Loucy (cell line): Measurements from ENCODE around the gene EIF4ENIF1.

ENCODE experiments used
- H2AFZ ChIP-seq: fragments of 200-600 bp; sonication (generic); 2 replicates; pipeline ENCODE4 v1.6.0; 2016; ENCODE audit warnings: antibody characterized with exemption, mild to moderate bottlenecking, low read length, moderate library complexity
- H3F3A ChIP-seq: fragments of 200-600 bp; 2 replicates; pipeline ENCODE4 v1.6.0; 2016; ENCODE audit warnings: antibody characterized with exemption, low read depth, mild to moderate bottlenecking
- H3K27me3 ChIP-seq: fragments of 200-600 bp; sonication (generic); 2 replicates; pipeline ENCODE4 v1.6.1; 2014; ENCODE audit warnings: low read length, mild to moderate bottlenecking; ENCODE audit not compliant: insufficient read depth, poor library complexity, severe bottlenecking
- H3K36me3 ChIP-seq: fragments of 200-600 bp; sonication (generic); 2 replicates; pipeline ENCODE4 v1.6.1; 2016; ENCODE audit warnings: low read length; ENCODE audit not compliant: insufficient read depth
- H3K4me1 ChIP-seq: fragments of 200-600 bp; sonication (generic); 2 replicates; pipeline ENCODE4 v1.5.1; 2014; ENCODE audit warnings: low read length, mild to moderate bottlenecking; ENCODE audit not compliant: insufficient read depth, poor library complexity, severe bottlenecking
- H3K4me2 ChIP-seq: fragments of 200-600 bp; sonication (generic); 2 replicates; pipeline ENCODE4 v1.6.0; 2014; ENCODE audit warnings: antibody characterized with exemption, low read length, low read depth, mild to moderate bottlenecking; ENCODE audit not compliant: poor library complexity, severe bottlenecking
- H3K4me3 ChIP-seq: fragments of 200-600 bp; sonication (generic); 2 replicates; pipeline ENCODE4 v1.5.1; 2014; ENCODE audit warnings: low read length, mild to moderate bottlenecking, mixed read lengths; ENCODE audit not compliant: poor library complexity, severe bottlenecking
- H3K79me2 ChIP-seq: fragments of 200-600 bp; sonication (generic); 2 replicates; pipeline ENCODE4 v1.6.1; 2014; ENCODE audit warnings: low read length; ENCODE audit not compliant: insufficient read depth
- H3K9ac ChIP-seq: fragments of 200-600 bp; sonication (generic); 2 replicates; pipeline ENCODE4 v1.6.0; 2014; ENCODE audit warnings: mild to moderate bottlenecking, low read depth, low read length, moderate library complexity; ENCODE audit not compliant: poor library complexity, severe bottlenecking
- H3K9me2 ChIP-seq: fragments of 200-600 bp; sonication (generic); replicated peaks from 2 replicates; pipeline ENCODE4 v1.6.1; 2016; ENCODE audit warnings: low read depth, low read length, mixed read lengths
- H3K9me3 ChIP-seq: fragments of 200-600 bp; sonication (generic); 2 replicates; pipeline ENCODE4 v1.6.1; 2014; ENCODE audit warnings: mild to moderate bottlenecking, antibody characterized with exemption, low read length, low read depth; ENCODE audit not compliant: insufficient read depth
- H4K20me1 ChIP-seq: fragments of 200-600 bp; sonication (generic); 2 replicates; pipeline ENCODE4 v1.6.0; 2014; ENCODE audit warnings: antibody characterized with exemption, low read length, mild to moderate bottlenecking; ENCODE audit not compliant: insufficient read depth, poor library complexity, severe bottlenecking
- CTCF ChIP-seq: fragments of 200-600 bp; sonication (generic); conservative IDR thresholded peaks from 2 replicates; pipeline ENCODE4 v1.5.1; 2014; ENCODE audit warnings: mild to moderate bottlenecking, antibody characterized with exemption, low read length
- EZH2phosphoT487 ChIP-seq: fragments of 200-600 bp; IDR thresholded peaks from 2 replicates; pipeline ENCODE4 v1.6.1; 2018; ENCODE audit warnings: antibody characterized with exemption, mild to moderate bottlenecking, moderate library complexity, borderline replicate concordance

EIF4ENIF1 gene

GRCh38 chr22:31400023-31400397 is 89.6 kb downstream of the EIF4ENIF1 start:
- Histone ChIP-seq H3K9ac (peak overlapping the region; percentile 99), H3K9me2 (no peaks in the 10 kb centered on the region), H3K79me2 (peaks cover 55% of the 10 kb centered on the region), H2AFZ (peak overlapping the region; percentile 85), H3K27me3 (no peaks in the 10 kb centered on the region), H4K20me1 (peaks cover 20% of the 10 kb centered on the region), H3K4me2 (peak overlapping the region; percentile 93), H3K9me3 (no peaks in the 10 kb centered on the region), H3K36me3 (peaks cover 13% of the 10 kb centered on the region; the same call in 1 of the 2 replicates), H3F3A (no peaks in the 10 kb centered on the region), H3K4me1 (peaks cover 19% of the 10 kb centered on the region), H3K4me3 (peak overlapping the region; percentile 98)
- TF ChIP-seq EZH2phosphoT487 (no peak), CTCF (no peak)

- TF ChIP-seq EZH2phosphoT487, result no peak
- no peak for TF ChIP-seq CTCF
- Histone ChIP-seq H3K4me1 (peaks cover 19% of the 10 kb centered on the region), H3K79me2 (peaks cover 49% of the 10 kb centered on the region), H3K9me2 (no peaks in the 10 kb centered on the region), H3K4me3 (peak within 1 kb of the TSS; percentile 98), H3K36me3 (peaks cover 8% of the 10 kb centered on the region; the same call in 1 of the 2 replicates), H2AFZ (peak within 1 kb of the TSS; percentile 94), H3K9me3 (no peaks in the 10 kb centered on the region), H3K27me3 (no peaks in the 10 kb centered on the region), H3F3A (no peaks in the 10 kb centered on the region), H3K4me2 (peak within 1 kb of the TSS; percentile 93), H3K9ac (peak within 1 kb of the TSS; percentile 99), H4K20me1 (peaks cover 20% of the 10 kb centered on the region)
Observed at GRCh38 chr22:31399211-31400022, 90.2 kb downstream of the EIF4ENIF1 start, which contains the start of gene DRG1. Gene DRG1, plus strand, starts transcription at chr22:31399604. Its CDS starts 80 bp downstream, at chr22:31399684.

GRCh38 chr22:31398231-31398630 is 91.4 kb downstream of the EIF4ENIF1 start:
- H3K4me1 ChIP-seq, result peaks cover 19% of the 10 kb centered on the region

More at GRCh38 chr22:31398231-31398630, 91.4 kb downstream of the EIF4ENIF1 start:
- peaks cover 39% of the 10 kb centered on the region for H3K79me2 ChIP-seq
- H3K4me2 ChIP-seq, result no peak overlapping the region
- no peak overlapping the region for H2AFZ ChIP-seq
- no peaks in the 10 kb centered on the region for H3K27me3 ChIP-seq
- H3F3A ChIP-seq, result no peaks in the 10 kb centered on the region
- no peaks in the 10 kb centered on the region for H3K9me2 ChIP-seq
- peaks cover 5% of the 10 kb centered on the region; the same call in 1 of the 2 replicates for H3K36me3 ChIP-seq
- H3K9me3 ChIP-seq, result no peaks in the 10 kb centered on the region
- H3K9ac ChIP-seq, result peak overlapping the region; percentile 99
- H3K4me3 ChIP-seq, result no peak overlapping the region
- no peak for TF ChIP-seq CTCF
- TF ChIP-seq EZH2phosphoT487, result no peak
- H4K20me1 ChIP-seq, result peaks cover 20% of the 10 kb centered on the region
